ENCODE measurements around the gene USP7. TPM values are rescaled to one million over a fixed set of nuclear protein-coding genes. Genes with fewer than 3 reads are reported as not detected.

USP7 gene
- total and polyA plus RNA-seq, 7 donors: 41.6 to 135 (median 108) TPM

- Histone ChIP-seq H3K4me3 (no peak overlapping the region), H3K4me1 (no peaks in the 10 kb centered on the region), H3K9me3 (no peaks in the 10 kb centered on the region), H3K27ac (no peak overlapping the region), H3K27me3 (ENCODE audit: insufficient read depth in 3 of 3, low read length in 2 of 3) (no peaks in the 10 kb centered on the region), H3K36me3 (ENCODE audit: insufficient read depth in 1 of 2, low read depth in 1 of 2) (peaks cover 20 to 100% of the 10 kb centered on the region in 2 donors)
- intact Hi-C loops (cut with DNase I): no loop called here
- DNase-seq (no peak), ATAC-seq (no peak)
- 79 to 87% (median 81%) methylated on average over 14 of the region's 14 CpGs for WGBS, 3 donors
- TF ChIP-seq CTCF (IDR thresholded peaks at IDR 0.05): peak; percentile 6
These were observed 57.7 kb downstream of the USP7 start for GRCh38 chr16:8905795-8906591.

DNA sequence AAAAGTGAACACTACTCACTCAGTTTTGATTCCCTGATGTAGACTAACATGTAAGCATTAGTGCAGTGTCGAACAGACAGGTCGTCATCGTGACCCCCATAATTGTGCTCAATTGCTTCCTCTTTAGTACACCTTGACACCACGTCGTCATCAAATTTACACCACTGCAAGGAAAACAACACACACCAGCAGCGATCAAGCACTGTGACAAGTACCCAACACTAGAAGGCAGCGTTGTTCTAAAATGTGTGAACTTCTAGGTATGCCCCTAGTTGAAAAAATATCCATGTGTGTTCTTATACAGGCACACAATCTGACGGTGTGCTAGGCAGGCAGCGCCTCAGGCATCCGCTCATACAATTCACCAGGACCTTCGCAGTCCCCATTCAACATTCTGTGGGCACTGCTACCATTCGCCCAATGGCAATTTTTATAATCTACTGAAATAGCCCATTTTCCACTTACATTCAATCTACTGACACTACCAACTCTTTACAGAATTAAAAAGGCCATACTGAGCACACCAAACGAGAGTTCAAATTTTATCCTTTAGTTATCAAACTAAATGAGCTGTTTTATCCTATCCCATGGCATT lies 58.4 kb downstream of the USP7 start:
- ATAC-seq (peak in 1 of 4 donors; percentile 15), DNase-seq (no peak)
- H3K36me3 ChIP-seq (ENCODE audit: insufficient read depth in 1 of 2, low read depth in 1 of 2): peaks cover 20 to 100% of the 10 kb centered on the region in 2 donors
- no peak overlapping the region for H3K4me3 ChIP-seq
- WGBS, 3 donors: 79 to 81% (median 80%) methylated on average over 13 of the region's 13 CpGs
- H3K27me3 ChIP-seq (ENCODE audit: insufficient read depth in 3 of 3, low read length in 2 of 3): no peaks in the 10 kb centered on the region
- H3K4me1 ChIP-seq: no peaks in the 10 kb centered on the region
- no peaks in the 10 kb centered on the region for H3K9me3 ChIP-seq
- peak; percentile 23 for TF ChIP-seq CTCF (IDR thresholded peaks at IDR 0.05)
- intact Hi-C loops (cut with DNase I): no loop called here
- peak overlapping the region; percentile 77 for H3K27ac ChIP-seq

DNA sequence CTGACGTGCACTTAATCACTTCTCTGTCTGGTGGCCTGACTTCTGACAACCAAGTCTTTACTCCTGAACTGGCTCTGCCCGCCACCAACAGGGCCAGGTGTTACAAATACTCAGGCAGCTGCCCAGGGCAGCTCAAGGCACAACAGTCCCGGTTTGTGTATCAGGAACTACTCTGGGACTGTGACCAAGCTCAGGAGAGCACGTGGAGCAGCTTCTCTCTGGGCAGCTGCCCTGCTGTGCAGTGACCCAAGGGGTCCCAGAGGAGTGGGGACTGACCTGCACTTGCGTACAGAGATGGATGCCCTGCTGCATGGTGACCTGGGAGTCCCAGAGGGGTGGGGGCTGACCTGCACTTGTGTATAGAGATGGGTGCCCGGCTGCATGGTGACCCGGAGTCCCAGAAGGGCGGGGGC lies 59.7 kb downstream of the USP7 start:
- ATAC-seq (peak; percentile 93 to 96 (median 94)), DNase-seq (peak in 1 of 2 donors; percentile 76)
- no peak for TF ChIP-seq CTCF (IDR thresholded peaks at IDR 0.05)
- Histone ChIP-seq H3K27me3 (ENCODE audit: insufficient read depth in 3 of 3, low read length in 2 of 3) (no peaks in the 10 kb centered on the region), H3K4me3 (no peak overlapping the region), H3K9me3 (no peaks in the 10 kb centered on the region), H3K4me1 (no peaks in the 10 kb centered on the region), H3K27ac (peak overlapping the region; percentile 77), H3K36me3 (ENCODE audit: insufficient read depth in 1 of 2, low read depth in 1 of 2) (peaks cover 21 to 100% of the 10 kb centered on the region in 2 donors)
- intact Hi-C loops (cut with DNase I): no loop called here
- WGBS, 3 donors: 55 to 65% (median 58%) methylated on average over 8 of the region's 8 CpGs

- H3K9me3 ChIP-seq: no peaks in the 10 kb centered on the region
- H3K27me3 ChIP-seq (ENCODE audit: insufficient read depth in 3 of 3, low read length in 2 of 3): no peaks in the 10 kb centered on the region
- DNase-seq (no peak), ATAC-seq (no peak)
- H3K4me3 ChIP-seq: no peak overlapping the region
- WGBS, 3 donors: 92 to 95% (median 92%) methylated on average over 9 of the region's 9 CpGs
- no peaks in the 10 kb centered on the region for H3K4me1 ChIP-seq
- H3K36me3 ChIP-seq (ENCODE audit: insufficient read depth in 1 of 2, low read depth in 1 of 2): peaks cover 22 to 100% of the 10 kb centered on the region in 2 donors
- TF ChIP-seq CTCF (IDR thresholded peaks at IDR 0.05): no peak
- intact Hi-C loops (cut with DNase I): no loop called here
- H3K27ac ChIP-seq: peak overlapping the region; percentile 77
These were observed 60.7 kb downstream of the USP7 start for GRCh38 chr16:8903004-8903403.

Measured in psoas muscle (tissue), 8 donors.